ENCODE measurements around the gene ADGB.

The ADGB gene

GRCh38 chr6:146613947-146614346 lies 15.2 kb downstream of the ADGB start:
- H3K4me3 ChIP-seq (ENCODE audit: low read depth, low read length): no peak overlapping the region
- no peak for TF ChIP-seq CTCF (IDR thresholded peaks at IDR 0.05; ENCODE audit: low read depth, low read length)
- DNase-seq (ENCODE audit: low read depth, low spot score): no peak
- in situ Hi-C loops (cut with HindIII; ENCODE audit: low sequenced_read_pairs): no loop called here

GRCh38 chr6:146620655-146621054 lies 21.9 kb downstream of the ADGB start:
- no peak overlapping the region for H3K4me3 ChIP-seq (ENCODE audit: low read depth, low read length)
- no peak for DNase-seq (ENCODE audit: low read depth, low spot score)
- TF ChIP-seq CTCF (IDR thresholded peaks at IDR 0.05; ENCODE audit: low read depth, low read length): no peak
- in situ Hi-C loops (cut with HindIII; ENCODE audit: low sequenced_read_pairs): no loop called here

DNA sequence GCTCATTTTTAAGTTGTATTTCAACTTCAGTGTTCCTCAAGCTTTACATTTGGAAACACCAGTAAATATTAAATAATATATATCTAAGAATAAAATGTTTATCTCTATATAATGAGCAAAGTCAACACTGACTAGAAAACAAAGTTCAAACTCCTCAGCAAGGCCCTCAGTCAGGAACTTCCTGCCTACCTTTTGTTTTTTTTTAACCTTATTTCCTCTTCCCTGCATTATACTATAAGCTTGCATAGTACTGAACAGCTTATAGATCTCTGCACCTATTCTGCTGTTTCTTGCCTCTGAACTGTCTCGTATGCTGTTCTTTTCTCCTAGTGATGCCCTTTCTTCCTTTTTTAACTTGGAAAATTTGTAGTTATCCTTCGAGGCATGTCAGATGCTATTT lies 29.6 kb downstream of the ADGB start:
- no peak for DNase-seq (ENCODE audit: low read depth, low spot score)
- in situ Hi-C loops (cut with HindIII; ENCODE audit: low sequenced_read_pairs): no loop called here
- no peak overlapping the region for H3K4me3 ChIP-seq (ENCODE audit: low read depth, low read length)
- no peak for TF ChIP-seq CTCF (IDR thresholded peaks at IDR 0.05; ENCODE audit: low read depth, low read length)

DNA sequence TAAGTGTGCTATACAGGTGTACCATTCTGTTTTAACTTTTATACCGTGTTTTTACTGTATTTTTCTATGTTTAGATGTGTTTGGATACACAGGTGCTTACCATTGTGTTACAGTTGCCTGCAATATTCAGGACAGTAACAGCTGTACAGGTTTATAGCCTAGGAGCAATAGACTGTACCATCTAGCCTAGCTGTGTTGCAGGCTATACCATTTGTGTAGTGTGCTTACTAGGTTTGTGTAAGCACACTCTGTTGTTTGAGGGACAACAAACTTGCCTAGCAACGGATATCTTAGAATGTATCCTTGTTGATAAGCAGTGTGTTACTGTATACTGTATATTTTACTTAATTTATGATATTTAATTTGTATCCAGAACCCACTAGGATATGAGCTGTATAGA lies 35.2 kb downstream of the ADGB start:
- no peak for DNase-seq (ENCODE audit: low read depth, low spot score)
- TF ChIP-seq CTCF (IDR thresholded peaks at IDR 0.05; ENCODE audit: low read depth, low read length): no peak
- H3K4me3 ChIP-seq (ENCODE audit: low read depth, low read length): no peak overlapping the region
- in situ Hi-C loops (cut with HindIII; ENCODE audit: low sequenced_read_pairs): no loop called here

DNA sequence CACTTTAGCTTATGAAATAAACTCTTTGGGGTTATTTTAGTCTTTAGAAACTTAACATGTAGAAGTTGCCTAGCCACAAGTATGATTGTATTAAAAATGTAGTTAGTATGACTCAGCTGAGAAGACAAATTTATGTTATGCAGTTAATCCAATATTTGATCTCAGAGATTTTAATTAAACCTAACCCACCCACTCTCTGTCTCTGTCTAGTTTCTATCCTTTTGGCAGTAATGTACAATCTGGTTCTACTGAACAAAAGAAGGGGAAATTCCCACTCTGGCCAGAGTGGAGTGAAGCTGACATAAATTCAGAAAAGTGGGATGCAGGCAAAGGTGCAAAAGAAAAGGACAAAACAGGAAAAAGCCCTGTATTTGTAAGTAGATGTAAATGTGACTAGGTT lies 36.4 kb downstream of the ADGB start:
- no peak for DNase-seq (ENCODE audit: low read depth, low spot score)
- no peak for TF ChIP-seq CTCF (IDR thresholded peaks at IDR 0.05; ENCODE audit: low read depth, low read length)
- H3K4me3 ChIP-seq (ENCODE audit: low read depth, low read length): no peak overlapping the region
- in situ Hi-C loops (cut with HindIII; ENCODE audit: low sequenced_read_pairs): no loop called here

DNA sequence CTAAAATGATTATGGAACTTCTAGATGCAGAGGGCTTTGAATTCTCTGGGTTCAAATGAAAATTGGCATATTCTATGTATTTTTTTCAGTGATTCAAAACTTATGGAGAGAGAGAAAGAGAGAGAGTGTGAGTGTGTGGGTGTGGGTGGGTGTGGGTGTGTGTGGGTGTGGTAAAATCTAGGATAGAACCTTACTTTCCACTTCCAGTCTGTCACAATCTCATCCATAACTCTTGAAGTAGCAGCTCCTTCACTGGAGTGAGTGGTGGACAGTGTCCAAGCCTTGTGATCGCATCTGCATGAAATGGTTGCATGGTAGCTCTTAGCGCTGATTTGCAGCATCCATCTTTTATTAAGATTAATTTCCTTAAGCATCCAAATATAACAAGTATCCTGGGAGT lies 37.7 kb downstream of the ADGB start:
- H3K4me3 ChIP-seq (ENCODE audit: low read depth, low read length): no peak overlapping the region
- in situ Hi-C loops (cut with HindIII; ENCODE audit: low sequenced_read_pairs): no loop called here
- no peak for DNase-seq (ENCODE audit: low read depth, low spot score)
- TF ChIP-seq CTCF (IDR thresholded peaks at IDR 0.05; ENCODE audit: low read depth, low read length): no peak

DNA sequence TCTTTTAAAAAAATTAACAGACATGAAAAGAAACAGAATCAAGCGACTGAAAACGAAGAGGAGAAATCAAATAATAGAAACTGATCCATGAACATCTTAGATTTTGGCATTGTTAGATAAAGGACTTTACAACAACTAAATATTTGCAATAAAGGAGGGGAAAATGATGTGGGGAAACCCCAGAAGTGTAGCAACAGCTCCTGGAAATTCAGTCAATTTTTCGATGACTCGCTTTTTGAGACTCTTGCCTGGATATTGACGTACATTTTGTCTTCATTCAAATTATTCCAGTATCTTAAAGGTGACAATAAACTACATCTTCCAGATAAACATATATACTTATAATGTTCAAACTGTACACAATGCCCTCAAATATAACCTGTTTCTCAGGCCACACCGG lies 44.1 kb downstream of the ADGB start:
- no peak for DNase-seq (ENCODE audit: low read depth, low spot score)
- no peak overlapping the region for H3K4me3 ChIP-seq (ENCODE audit: low read depth, low read length)
- TF ChIP-seq CTCF (IDR thresholded peaks at IDR 0.05; ENCODE audit: low read depth, low read length): no peak
- in situ Hi-C loops (cut with HindIII; ENCODE audit: low sequenced_read_pairs): no loop called here

All from astrocyte of the spinal cord (primary cell).